HepG2 (cell line): Measurements from ENCODE around the gene LDB2. TPM values are rescaled to one million over a fixed set of nuclear protein-coding genes. Genes with fewer than 3 reads are reported as not detected.

Experiments
- ATAC-seq: fragments of 200-7000 bp; cut with Tn5 transposase; 3 replicates; pipeline ENCODE4 v1.9.1; 2020; ENCODE audit warnings: mild to moderate bottlenecking, moderate library complexity
- BruUV-seq: library from RNA; stranded (reverse); fragments of 400-500 nt; replicated peaks from 2 replicates; lab custom pipeline; 2021; lab: Mats Ljungman, UMichigan
- CTCF ChIA-PET: fragments of 300-600 bp; formaldehyde crosslinking; extraction: SDS; loops from one replicate; lab custom pipeline; 2021; ENCODE audit warnings: low total read pairs, inconsistent platforms, low intra/inter-chr PET ratio; lab: Yijun Ruan, JAX
- POLR2A ChIA-PET: fragments of 350-600 bp; sonication (Branson Sonifier 250); formaldehyde crosslinking; loops from one replicate; lab custom pipeline; 2020; ENCODE audit warnings: antibody characterized with exemption, inconsistent platforms; lab: Yijun Ruan, JAX
- DNase-seq: peaks from one replicate; pipeline ENCODE4 v3.0.0-alpha.2; 2015; ENCODE audit warnings: low spot score
- FAIRE-seq: peaks from 3 replicates; lab custom pipeline; 2011; peaks lifted over from hg19 to GRCh38; lab: Jason Lieb, UNC
- H2AFZ ChIP-seq: one replicate; pipeline ENCODE4 v1.6.1; 2011; ENCODE audit warnings: low read length, inconsistent platforms
- H3K27ac ChIP-seq: fragments of 300-600 bp; 3 replicates; pipeline ENCODE4 v1.8.0; 2011; ENCODE audit warnings: mixed run types, mild to moderate bottlenecking, mixed read lengths, low read length, inconsistent platforms; ENCODE audit not compliant: insufficient read depth; ENCODE audit errors: extremely low read length
- H3K27me3 ChIP-seq, 2 experiments: fragments of 200-600 bp in 1 of 2; 2 replicates in 1 of 2; 3 replicates in 1 of 2; pipeline versions ENCODE4 v1.6.0 to v1.8.0; 2011; ENCODE audit warnings: low read length in 2 of 2, mild to moderate bottlenecking in 2 of 2, moderate library complexity in 2 of 2, inconsistent platforms in 1 of 2; ENCODE audit not compliant: insufficient read depth in 2 of 2, control insufficient read depth in 1 of 2
- H3K36me3 ChIP-seq, 2 experiments: fragments of 200-600 bp in 1 of 2; replicated peaks in 1 of 2; 2 replicates in 1 of 2; 3 replicates in 1 of 2; pipeline versions ENCODE4 v1.5.1 to v1.8.0; 2011; ENCODE audit warnings: low read length in 2 of 2, inconsistent platforms in 1 of 2; ENCODE audit not compliant: insufficient read depth in 2 of 2, control insufficient read depth in 1 of 2
- H3K4me1 ChIP-seq: 2 replicates; pipeline ENCODE4 v1.5.1; 2012; ENCODE audit warnings: low read length, inconsistent platforms; ENCODE audit not compliant: insufficient read depth
- H3K4me2 ChIP-seq: 2 replicates; pipeline ENCODE4 v1.6.0; 2011; ENCODE audit warnings: low read depth, low read length, inconsistent platforms
- H3K4me3 ChIP-seq, 3 experiments: fragments of 200-600 bp in 1 of 3; sonication (generic), shearing (Covaris generic) in 1 of 3; replicated peaks in 1 of 3; 2 replicates each; pipeline ENCODE4 v1.5.1; 2011 to 2016; ENCODE audit warnings: low read length in 3 of 3, inconsistent platforms in 2 of 3, low read depth in 2 of 3, mild to moderate bottlenecking in 2 of 3, control low read depth in 1 of 3, mixed read lengths in 1 of 3; ENCODE audit not compliant: insufficient read depth in 1 of 3
- H3K79me2 ChIP-seq: one replicate; pipeline ENCODE4 v1.6.1; 2011; ENCODE audit warnings: low read length, inconsistent platforms; ENCODE audit not compliant: insufficient read depth
- H3K9ac ChIP-seq: 2 replicates; pipeline ENCODE4 v1.6.0; 2011; ENCODE audit warnings: mild to moderate bottlenecking, low read depth, low read length, inconsistent platforms; ENCODE audit not compliant: insufficient read depth
- H3K9me3 ChIP-seq: 2 replicates; pipeline ENCODE4 v1.5.1; 2012; ENCODE audit warnings: mild to moderate bottlenecking, low read length
- H4K20me1 ChIP-seq: 2 replicates; pipeline ENCODE4 v1.6.0; 2011; ENCODE audit warnings: inconsistent platforms, mild to moderate bottlenecking, low read length, moderate library complexity; ENCODE audit not compliant: insufficient read depth
- CBX5 ChIP-seq: sonication (generic); formaldehyde crosslinking; IDR thresholded peaks from 2 replicates; pipeline ENCODE4 v1.4.0; 2020; ENCODE audit warnings: missing genetic modification reagents, borderline replicate concordance
- KIAA2018 ChIP-seq: sonication (generic); formaldehyde crosslinking; IDR thresholded peaks from 2 replicates; pipeline ENCODE4 v1.5.0; 2020; ENCODE audit warnings: mild to moderate bottlenecking, missing genetic modification reagents, borderline replicate concordance
- NR0B2 ChIP-seq: sonication (generic); formaldehyde crosslinking; IDR thresholded peaks from 2 replicates; pipeline ENCODE4 v1.4.0; 2020; ENCODE audit warnings: mild to moderate bottlenecking, missing genetic modification reagents
- PPARG ChIP-seq: conservative IDR thresholded peaks from 2 replicates; pipeline ENCODE4 v1.6.1; 2016; ENCODE audit warnings: missing biosample characterization, missing genetic modification reagents
- PTBP1 ChIP-seq: fragments of 200-400 bp; formaldehyde crosslinking; IDR thresholded peaks from 2 replicates; pipeline ENCODE4 v1.6.1; 2018; ENCODE audit warnings: low read length, low read depth; ENCODE audit not compliant: poor library complexity, severe bottlenecking
- SMARCE1 ChIP-seq: fragments of 450-650 bp; IDR thresholded peaks from 2 replicates; pipeline ENCODE4 v1.6.1; 2017; ENCODE audit warnings: borderline replicate concordance
- SNAPC2 ChIP-seq: sonication (generic); formaldehyde crosslinking; IDR thresholded peaks from 2 replicates; pipeline ENCODE4 v1.8.1; 2022; ENCODE audit warnings: mild to moderate bottlenecking, missing genetic modification reagents
- SNRNP70 ChIP-seq: fragments of 200-400 bp; formaldehyde crosslinking; IDR thresholded peaks from 2 replicates; pipeline ENCODE4 v1.6.1; 2017; ENCODE audit warnings: mild to moderate bottlenecking, low read depth, low read length, moderate library complexity
- SOX6 ChIP-seq, 2 experiments: fragments of 450-650 bp in 1 of 2; sonication (generic) in 1 of 2; formaldehyde crosslinking in 1 of 2; IDR thresholded peaks; 2 replicates each; pipeline versions ENCODE4 v1.4.0 to v1.6.1; 2017 to 2020; ENCODE audit warnings: antibody characterized with exemption in 1 of 2, mild to moderate bottlenecking in 1 of 2, missing genetic modification reagents in 1 of 2
- TCF7 ChIP-seq: sonication (generic); IDR thresholded peaks from 2 replicates; pipeline ENCODE4 v1.6.1; 2016; ENCODE audit warnings: antibody characterized with exemption, low read depth
- ZNF264 ChIP-seq: sonication (generic); formaldehyde crosslinking; IDR thresholded peaks from 2 replicates; pipeline ENCODE4 v1.4.0; 2020; ENCODE audit warnings: missing genetic modification reagents
- WGBS: methylation state at CpG from one replicate; pipeline ENCODE4 v1.1.6; 2017; ENCODE audit warnings: low lambda C conversion rate; 5-methylcytosine and 5-hydroxymethylcytosine counted together
- in situ Hi-C: cut with HindIII; loops from 2 replicates; pipeline ENCODE4 v1.10.0; 2017; ENCODE audit warnings: low pct_unique_long_range_greater_than_20kb; ENCODE audit not compliant: extremely low pct_ligation_motif_present
- intact Hi-C: fragments of 100-400 bp; cut with micrococcal nuclease; formaldehyde crosslinking; loops from one replicate; pipeline ENCODE4 v1.10.0; 2022; ENCODE audit not compliant: unreplicated experiment
- polyA plus RNA-seq, 8 experiments: library from polyadenylated mRNA; depleted of rRNA in 3 of 8; stranded (reverse) in 7 of 8; unstranded in 1 of 8; fragments of >200 nt; fragmentation: Illumina TruSeq in 4 of 8; extraction: Trizol in 4 of 8; gene quantifications; 2 replicates each; pipeline versions ENCODE4 v1.2.1 to v1.2.3, GENCODE V29; 2011 to 2016; ENCODE audit warnings: low read depth in 4 of 8, missing spikeins in 1 of 8, mixed read lengths in 1 of 8; ENCODE audit not compliant: insufficient read depth in 1 of 8
- total RNA-seq, 5 experiments: library from RNA; depleted of rRNA; stranded (reverse); fragments of >200 nt; fragmentation: Illumina TruSeq; extraction: Trizol; gene quantifications; 2 replicates each; pipeline ENCODE4 v1.2.3, GENCODE V29; 2016; ENCODE audit warnings: low read depth in 1 of 5

The LDB2 gene
- total and polyA plus RNA-seq, 2 of the 13 experiments (the other 11 are each of a cell fraction or from before 2014, with no cell fraction given), result not detected

GRCh38 chr4:16844816-16845586 is 53.4 kb downstream of the LDB2 start:
- BruUV-seq, result no TSS peak
- Histone ChIP-seq H3K36me3 (no peaks in the 10 kb centered on the region), H4K20me1 (no peaks in the 10 kb centered on the region), H3K4me2 (peak overlapping the region; percentile 74), H3K27me3 (no peaks in the 10 kb centered on the region), H3K27ac (peak overlapping the region; percentile 26), H3K4me1 (peaks cover 29% of the 10 kb centered on the region), H2AFZ (peak overlapping the region; percentile 90), H3K9me3 (no peaks in the 10 kb centered on the region), H3K9ac (peak overlapping the region; percentile 40; the same call in 1 of the 2 replicates), H3K79me2 (no peaks in the 10 kb centered on the region), H3K4me3 (peak overlapping the region in 2 of 3 experiments; percentile 12 to 45; a peak in 2 of 6 replicates)
- DNase-seq (peak; percentile 32), FAIRE-seq (peak; percentile 64), ATAC-seq (peak; percentile 94)
- WGBS, result 0% methylated on average over 5 of the region's 6 CpGs
- POLR2A ChIA-PET, result interaction anchor here (1.9 kb wide), 1 partner anchor 9 kb away, joined by 13 read pairs; no protein-coding TSS in a partner anchor
- CTCF ChIA-PET, result no interaction called here
- in situ Hi-C loops, result no loop called here
- intact Hi-C loops, result loop anchor here (1.0 to 2.0 kb wide), 2 partner anchors 50 to 81 kb away; no protein-coding TSS in a partner anchor
- TF ChIP-seq SNAPC2 (CRISPR knock-in tag) (no peak), PTBP1 (no peak), TCF7 (no peak), KIAA2018 (CRISPR knock-in tag) (no peak), PPARG (peak; percentile 98), SMARCE1 (no peak), SOX6 (IDR thresholded peaks at IDR 0.05) (no peak), SOX6 (CRISPR knock-in tag; IDR thresholded peaks at IDR 0.05) (no peak; the same call in 1 of the 2 replicates), CBX5 (CRISPR knock-in tag) (no peak), ZNF264 (CRISPR knock-in tag) (peak; percentile 50; the same call in 1 of the 2 replicates), NR0B2 (CRISPR knock-in tag) (no peak), SNRNP70 (no peak)
